ENCODE measurements around the gene ARPP19.

- TF ChIP-seq, protein P1, sequence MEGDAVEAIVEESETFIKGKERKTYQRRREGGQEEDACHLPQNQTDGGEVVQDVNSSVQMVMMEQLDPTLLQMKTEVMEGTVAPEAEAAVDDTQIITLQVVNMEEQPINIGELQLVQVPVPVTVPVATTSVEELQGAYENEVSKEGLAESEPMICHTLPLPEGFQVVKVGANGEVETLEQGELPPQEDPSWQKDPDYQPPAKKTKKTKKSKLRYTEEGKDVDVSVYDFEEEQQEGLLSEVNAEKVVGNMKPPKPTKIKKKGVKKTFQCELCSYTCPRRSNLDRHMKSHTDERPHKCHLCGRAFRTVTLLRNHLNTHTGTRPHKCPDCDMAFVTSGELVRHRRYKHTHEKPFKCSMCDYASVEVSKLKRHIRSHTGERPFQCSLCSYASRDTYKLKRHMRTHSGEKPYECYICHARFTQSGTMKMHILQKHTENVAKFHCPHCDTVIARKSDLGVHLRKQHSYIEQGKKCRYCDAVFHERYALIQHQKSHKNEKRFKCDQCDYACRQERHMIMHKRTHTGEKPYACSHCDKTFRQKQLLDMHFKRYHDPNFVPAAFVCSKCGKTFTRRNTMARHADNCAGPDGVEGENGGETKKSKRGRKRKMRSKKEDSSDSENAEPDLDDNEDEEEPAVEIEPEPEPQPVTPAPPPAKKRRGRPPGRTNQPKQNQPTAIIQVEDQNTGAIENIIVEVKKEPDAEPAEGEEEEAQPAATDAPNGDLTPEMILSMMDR (IDR thresholded peaks at IDR 0.05): no peak
- no peak for TF ChIP-seq POLR2A (IDR thresholded peaks at IDR 0.05)
These were observed 62.3 kb downstream of the ARPP19 start for GRCh38 chr15:52506549-52506948.

Data from adrenal gland (tissue), 5 donors.